ENCODE results near the gene TMEM143.

The TMEM143 gene

GRCh38 chr19:48398375-48399235 is 34.9 kb upstream of the TMEM143 start:
- no peak for TF ChIP-seq CTCF (IDR thresholded peaks at IDR 0.05; ENCODE audit: insufficient read depth, low read depth, low read length, missing control alignments)
- peak; percentile 98 for DNase-seq (ENCODE audit: low read depth)
- H3K4me3 ChIP-seq (ENCODE audit: low read depth, low read length) = peak overlapping the region; percentile 63

- TF ChIP-seq CTCF (IDR thresholded peaks at IDR 0.05; ENCODE audit: insufficient read depth, low read depth, low read length, missing control alignments) = no peak
- DNase-seq (ENCODE audit: low read depth) = no peak
- peak overlapping the region; percentile 63 for H3K4me3 ChIP-seq (ENCODE audit: low read depth, low read length)
Observed at GRCh38 chr19:48398102-48398374, 34.3 kb upstream of the TMEM143 start.

GRCh38 chr19:48397263-48398101 is 33.7 kb upstream of the TMEM143 start:
- H3K4me3 ChIP-seq (ENCODE audit: low read depth, low read length) = peak overlapping the region; percentile 63
- no peak for TF ChIP-seq CTCF (IDR thresholded peaks at IDR 0.05; ENCODE audit: insufficient read depth, low read depth, low read length, missing control alignments)

GRCh38 chr19:48396824-48397176 is 33.1 kb upstream of the TMEM143 start:
- TF ChIP-seq CTCF (IDR thresholded peaks at IDR 0.05; ENCODE audit: insufficient read depth, low read depth, low read length, missing control alignments) = no peak
- H3K4me3 ChIP-seq (ENCODE audit: low read depth, low read length) = no peak overlapping the region
- no peak for DNase-seq (ENCODE audit: low read depth)

More at GRCh38 chr19:48397263-48398101, 33.7 kb upstream of the TMEM143 start:
- no peak for DNase-seq (ENCODE audit: low read depth)

- no peak for TF ChIP-seq CTCF (IDR thresholded peaks at IDR 0.05; ENCODE audit: insufficient read depth, low read depth, low read length, missing control alignments)
- no peak overlapping the region for H3K4me3 ChIP-seq (ENCODE audit: low read depth, low read length)
- DNase-seq (ENCODE audit: low read depth) = no peak
Observed at GRCh38 chr19:48396016-48396823, 32.5 kb upstream of the TMEM143 start.

GRCh38 chr19:48395499-48395898 is 31.8 kb upstream of the TMEM143 start:
- no peak for TF ChIP-seq CTCF (IDR thresholded peaks at IDR 0.05; ENCODE audit: insufficient read depth, low read depth, low read length, missing control alignments)
- no peak overlapping the region for H3K4me3 ChIP-seq (ENCODE audit: low read depth, low read length)
- no peak for DNase-seq (ENCODE audit: low read depth)

Data from GM12865 (cell line).